Neuronal stem cell (in vitro differentiated cells): ENCODE data around the gene KIF26A.

Source experiments
- DNase-seq: peaks from one replicate; pipeline ENCODE4 v3.0.0-alpha.2; 2013; ENCODE audit warnings: low spot score
- H2AFZ ChIP-seq: one replicate; pipeline ENCODE4 v1.6.1; 2013; ENCODE audit warnings: mild to moderate bottlenecking, low read length, inconsistent platforms
- H2AK5ac ChIP-seq: 2 replicates; pipeline ENCODE4 v1.6.1; 2013; ENCODE audit warnings: low read depth, mild to moderate bottlenecking, inconsistent platforms, low read length, moderate library complexity, mixed read lengths
- H2BK120ac ChIP-seq: 2 replicates; pipeline ENCODE4 v1.6.1; 2013; ENCODE audit warnings: low read depth, mild to moderate bottlenecking, inconsistent platforms, low read length, moderate library complexity, mixed read lengths
- H2BK12ac ChIP-seq: one replicate; pipeline ENCODE4 v1.6.1; 2013; ENCODE audit warnings: low read length, inconsistent platforms
- H2BK15ac ChIP-seq: 2 replicates; pipeline ENCODE4 v1.6.1; 2013; ENCODE audit warnings: mild to moderate bottlenecking, low read length, inconsistent platforms, mixed read lengths
- H2BK5ac ChIP-seq: one replicate; pipeline ENCODE4 v1.6.1; 2013; ENCODE audit warnings: inconsistent platforms, mild to moderate bottlenecking, low read length, moderate library complexity
- H3K14ac ChIP-seq: one replicate; pipeline ENCODE4 v1.6.1; 2013; ENCODE audit warnings: low read length, inconsistent platforms
- H3K18ac ChIP-seq: 2 replicates; pipeline ENCODE4 v1.6.1; 2013; ENCODE audit warnings: low read length, inconsistent platforms
- H3K23ac ChIP-seq: 2 replicates; pipeline ENCODE4 v1.6.1; 2013; ENCODE audit warnings: low read depth, mild to moderate bottlenecking, mixed read lengths, low read length, inconsistent platforms; ENCODE audit not compliant: poor library complexity
- H3K27ac ChIP-seq: replicated peaks from 3 replicates; pipeline ENCODE4 v1.5.1; 2013; ENCODE audit warnings: low read length, inconsistent platforms
- H3K27me3 ChIP-seq, 3 experiments: 2 replicates each; pipeline ENCODE4 v1.6.1; 2013; ENCODE audit warnings: low read length in 3 of 3, mild to moderate bottlenecking in 2 of 3, inconsistent platforms in 1 of 3, low read depth in 1 of 3, mixed read lengths in 1 of 3, moderate library complexity in 1 of 3; ENCODE audit not compliant: control insufficient read depth in 3 of 3, insufficient read depth in 3 of 3
- H3K36me3 ChIP-seq, 2 donors: replicated peaks in 1 of 2; 2 replicates each; pipeline ENCODE4 v1.6.1; 2013; ENCODE audit warnings: low read length in 2 of 2; ENCODE audit not compliant: control insufficient read depth in 2 of 2, insufficient read depth in 2 of 2
- H3K4ac ChIP-seq: 2 replicates; pipeline ENCODE4 v1.6.1; 2013; ENCODE audit warnings: inconsistent platforms, mild to moderate bottlenecking, low read length, moderate library complexity
- H3K4me1 ChIP-seq, 2 donors: 1 replicate in 1 of 2; 2 replicates in 1 of 2; pipeline ENCODE4 v1.6.1; 2013; ENCODE audit warnings: low read length in 2 of 2, low read depth in 1 of 2; ENCODE audit not compliant: control insufficient read depth in 2 of 2, insufficient read depth in 1 of 2
- H3K4me2 ChIP-seq: one replicate; pipeline ENCODE4 v1.6.1; 2013; ENCODE audit warnings: mild to moderate bottlenecking, low read length, inconsistent platforms; ENCODE audit not compliant: insufficient read depth, poor library complexity, severe bottlenecking
- H3K4me3 ChIP-seq, 2 donors: 2 replicates each; pipeline ENCODE4 v1.5.1; 2013; ENCODE audit warnings: low read length in 2 of 2, mild to moderate bottlenecking in 2 of 2, inconsistent platforms in 1 of 2, moderate library complexity in 1 of 2
- H3K79me1 ChIP-seq: one replicate; pipeline ENCODE4 v1.6.1; 2013; ENCODE audit warnings: low read depth, mild to moderate bottlenecking, inconsistent platforms, low read length, moderate library complexity
- H3K9ac ChIP-seq: one replicate; pipeline ENCODE4 v1.6.1; 2013; ENCODE audit warnings: mild to moderate bottlenecking, low read depth, low read length, inconsistent platforms; ENCODE audit not compliant: poor library complexity
- H3K9me3 ChIP-seq, 2 donors: replicated peaks in 1 of 2; 2 replicates each; pipeline versions ENCODE3 to v1.6.1; 2013; ENCODE audit warnings: low read length in 2 of 2, mild to moderate bottlenecking in 2 of 2, inconsistent platforms in 1 of 2, low read depth in 1 of 2, mixed read lengths in 1 of 2, moderate library complexity in 1 of 2; ENCODE audit not compliant: control insufficient read depth in 2 of 2, insufficient read depth in 1 of 2
- H4K8ac ChIP-seq: one replicate; pipeline ENCODE4 v1.6.1; 2013; ENCODE audit warnings: low read depth, mild to moderate bottlenecking, inconsistent platforms, low read length, moderate library complexity
- H4K91ac ChIP-seq: one replicate; pipeline ENCODE4 v1.6.1; 2013; ENCODE audit warnings: low read length, low read depth, mild to moderate bottlenecking, inconsistent platforms; ENCODE audit not compliant: poor library complexity
- WGBS, 2 donors: extraction: QIAGEN DNeasy Blood & Tissue Kit; methylation state at CpG; one replicate each; pipeline ENCODE4 v1.1.7; 2013; ENCODE audit warnings: missing lambda C conversion rate in 2 of 2, mixed read lengths in 1 of 2; ENCODE audit not compliant: insufficient read length in 2 of 2, insufficient replicate concordance in 1 of 2; ENCODE audit errors: extremely low coverage in 2 of 2; 5-methylcytosine and 5-hydroxymethylcytosine counted together

KIF26A gene

GRCh38 chr14:104175041-104175440 lies 36.7 kb downstream of the KIF26A start:
- peaks cover 8 to 11% of the 10 kb centered on the region in 2 donors for H3K4me1 ChIP-seq
- H2BK12ac ChIP-seq = no peak overlapping the region
- H4K91ac ChIP-seq = no peak overlapping the region
- WGBS, 2 donors = no CpG with 5 or more reads among the region's 35 CpGs
- no peak overlapping the region for H2AFZ ChIP-seq
- H3K9me3 ChIP-seq = no peaks in the 10 kb centered on the region
- no peak overlapping the region for H2BK15ac ChIP-seq
- H3K14ac ChIP-seq = no peak overlapping the region
- no peak overlapping the region for H2BK120ac ChIP-seq
- no peak overlapping the region for H3K23ac ChIP-seq
- H3K9ac ChIP-seq = no peak overlapping the region
- H2AK5ac ChIP-seq = no peak overlapping the region
- H3K27ac ChIP-seq = no peak overlapping the region
- H3K4ac ChIP-seq = no peak overlapping the region
- H3K4me3 ChIP-seq = no peak overlapping the region
- no peaks in the 10 kb centered on the region for H3K27me3 ChIP-seq
- H3K79me1 ChIP-seq = peaks cover 6% of the 10 kb centered on the region
- no peak for DNase-seq
- no peak overlapping the region for H4K8ac ChIP-seq
- no peak overlapping the region for H2BK5ac ChIP-seq
- peaks cover 9 to 24% of the 10 kb centered on the region in 2 donors for H3K36me3 ChIP-seq
- H3K18ac ChIP-seq = peak overlapping the region; percentile 38
- H3K4me2 ChIP-seq = no peak overlapping the region

GRCh38 chr14:104175811-104176210 lies 37.4 kb downstream of the KIF26A start:
- no CpG with 5 or more reads among the region's 26 CpGs for WGBS, 2 donors
- Histone ChIP-seq H2AK5ac (no peak overlapping the region), H3K18ac (no peak overlapping the region), H2AFZ (no peak overlapping the region), H3K4me2 (no peak overlapping the region), H3K14ac (peak overlapping the region; percentile 56), H3K79me1 (peaks cover 6% of the 10 kb centered on the region), H3K27ac (no peak overlapping the region), H3K27me3 (no peaks in the 10 kb centered on the region), H3K4me1 (peaks cover under 1 to 7% of the 10 kb centered on the region in 2 donors), H2BK5ac (peak overlapping the region; percentile 53), H3K36me3 (peaks cover 9 to 24% of the 10 kb centered on the region in 2 donors), H3K4ac (no peak overlapping the region), H2BK15ac (no peak overlapping the region), H3K9me3 (no peaks in the 10 kb centered on the region), H3K23ac (no peak overlapping the region), H2BK12ac (no peak overlapping the region), H3K4me3 (no peak overlapping the region), H3K9ac (no peak overlapping the region), H4K8ac (no peak overlapping the region), H2BK120ac (no peak overlapping the region), H4K91ac (peak overlapping the region; percentile 85)
- DNase-seq = no peak

GRCh38 chr14:104176611-104177010 lies 38.2 kb downstream of the KIF26A start:
- Histone ChIP-seq H2AK5ac (no peak overlapping the region), H2BK15ac (no peak overlapping the region), H4K8ac (no peak overlapping the region), H3K23ac (peak overlapping the region; percentile 43), H3K79me1 (peaks cover 2% of the 10 kb centered on the region), H2AFZ (no peak overlapping the region), H4K91ac (no peak overlapping the region), H3K4ac (no peak overlapping the region), H3K4me3 (no peak overlapping the region), H3K9ac (no peak overlapping the region), H3K9me3 (no peaks in the 10 kb centered on the region), H3K36me3 (peaks cover 9 to 24% of the 10 kb centered on the region in 2 donors), H2BK12ac (no peak overlapping the region), H3K4me2 (no peak overlapping the region), H3K27me3 (no peaks in the 10 kb centered on the region), H3K14ac (no peak overlapping the region), H3K27ac (no peak overlapping the region), H2BK5ac (no peak overlapping the region), H2BK120ac (no peak overlapping the region), H3K18ac (no peak overlapping the region), H3K4me1 (peaks cover 3 to 5% of the 10 kb centered on the region in 2 donors)
- no peak for DNase-seq
- no CpG with 5 or more reads among the region's 25 CpGs for WGBS, 2 donors

- peaks cover 2% of the 10 kb centered on the region for H3K79me1 ChIP-seq
- H3K23ac ChIP-seq = no peak overlapping the region
- no peak overlapping the region for H3K4me2 ChIP-seq
- H2BK5ac ChIP-seq = no peak overlapping the region
- no peak overlapping the region for H4K8ac ChIP-seq
- no peak overlapping the region for H3K4me3 ChIP-seq
- no peak overlapping the region for H3K9ac ChIP-seq
- no peak overlapping the region for H2BK15ac ChIP-seq
- DNase-seq = no peak
- no peak overlapping the region for H2BK12ac ChIP-seq
- no peak overlapping the region for H2AFZ ChIP-seq
- H3K27me3 ChIP-seq = no peaks in the 10 kb centered on the region
- peaks cover 9 to 21% of the 10 kb centered on the region in 2 donors for H3K36me3 ChIP-seq
- H3K4me1 ChIP-seq = peaks cover 11 to 13% of the 10 kb centered on the region in 2 donors
- WGBS, 2 donors = no CpG with 5 or more reads among the region's 38 CpGs
- H3K27ac ChIP-seq = no peak overlapping the region
- H3K9me3 ChIP-seq = no peaks in the 10 kb centered on the region
- H2AK5ac ChIP-seq = peak overlapping the region; percentile 75
- H4K91ac ChIP-seq = no peak overlapping the region
- no peak overlapping the region for H3K18ac ChIP-seq
- H3K4ac ChIP-seq = no peak overlapping the region
- no peak overlapping the region for H2BK120ac ChIP-seq
- H3K14ac ChIP-seq = peak overlapping the region; percentile 21
Observed at GRCh38 chr14:104177411-104177810, 39.0 kb downstream of the KIF26A start.
